Nucleus accumbens (tissue), 56 donors: Measurements from ENCODE around the gene TOLLIP.
"Not testable (repeated sequence)": the region's sequence is repeated elsewhere in the genome, so short reads cannot be mapped to it uniquely, and the experiment has no call there.

Experiments used
- DNase-seq, 56 donors: peaks; one replicate each; lab custom pipeline; 2025; lab: John Stamatoyannopoulos, UW

TOLLIP gene

GRCh38 chr11:1254086-1254648, 55.3 kb downstream of the TOLLIP start:
- DNase-seq = no peak

GRCh38 chr11:1253103-1253485, 56.3 kb downstream of the TOLLIP start:
- DNase-seq = no peak

- DNase-seq = no peak
Measured at GRCh38 chr11:1252371-1253102, 56.9 kb downstream of the TOLLIP start.

- DNase-seq = no peak
Measured at GRCh38 chr11:1251236-1251770, 58.1 kb downstream of the TOLLIP start.

GRCh38 chr11:1250411-1250810, 59.0 kb downstream of the TOLLIP start:
- not testable (repeated sequence) for DNase-seq

- not testable (repeated sequence) for DNase-seq
Measured at GRCh38 chr11:1248951-1249350, 60.5 kb downstream of the TOLLIP start.

- DNase-seq = not testable (repeated sequence)
Measured at GRCh38 chr11:1247026-1247425, 62.4 kb downstream of the TOLLIP start.

- DNase-seq = not testable (repeated sequence)
Measured at GRCh38 chr11:1246301-1246700, 63.1 kb downstream of the TOLLIP start.

GRCh38 chr11:1245717-1246116, 63.7 kb downstream of the TOLLIP start:
- not testable (repeated sequence) for DNase-seq

GRCh38 chr11:1244557-1244956, 64.9 kb downstream of the TOLLIP start:
- DNase-seq = not testable (repeated sequence)

- DNase-seq = not testable (repeated sequence)
Measured at GRCh38 chr11:1243521-1243920, 65.9 kb downstream of the TOLLIP start.

GRCh38 chr11:1242751-1243150, 66.7 kb downstream of the TOLLIP start:
- not testable (repeated sequence) for DNase-seq

GRCh38 chr11:1242289-1242688, 67.1 kb downstream of the TOLLIP start:
- no peak for DNase-seq

GRCh38 chr11:1241706-1242105, 67.7 kb downstream of the TOLLIP start:
- no peak for DNase-seq

GRCh38 chr11:1240771-1241170, 68.7 kb downstream of the TOLLIP start:
- DNase-seq = no peak

- DNase-seq = no peak
Measured at GRCh38 chr11:1239596-1240205, 69.7 kb downstream of the TOLLIP start.

GRCh38 chr11:1238767-1239595, 70.5 kb downstream of the TOLLIP start:
- no peak for DNase-seq

- DNase-seq = no peak
Measured at GRCh38 chr11:1237851-1238250, 71.6 kb downstream of the TOLLIP start.

GRCh38 chr11:1237128-1237580, 72.3 kb downstream of the TOLLIP start:
- no peak for DNase-seq

GRCh38 chr11:1236316-1237127, 72.9 kb downstream of the TOLLIP start:
- DNase-seq = no peak
